IMR-90 (cell line): ENCODE measurements around the gene BAIAP2L1. TPM values are rescaled to one million over a fixed set of nuclear protein-coding genes. Genes with fewer than 3 reads are reported as not detected.
A peak's percentile ranks its signal among the peaks of the same experiment; 100 is the strongest.

ENCODE experiments used
- ATAC-seq: fragments of 200-7000 bp; cut with Tn5 transposase; 2 replicates; pipeline ENCODE4 v1.9.1; 2020; ENCODE audit warnings: low read depth, mild to moderate bottlenecking, moderate library complexity
- BruUV-seq: library from RNA; stranded (reverse); fragments of 400-500 nt; replicated peaks from 2 replicates; lab custom pipeline; 2021; lab: Mats Ljungman, UMichigan
- CTCF ChIA-PET: fragments of 300-600 bp; formaldehyde crosslinking; extraction: SDS; loops from one replicate; lab custom pipeline; 2021; ENCODE audit warnings: antibody characterized with exemption; lab: Yijun Ruan, JAX
- POLR2A ChIA-PET: fragments of 300-600 bp; sonication (Branson Sonifier 250); formaldehyde crosslinking; loops from one replicate; lab custom pipeline; 2022; ENCODE audit warnings: antibody characterized with exemption; ENCODE audit not compliant: unreplicated experiment; lab: Charles Lee
- DNase-seq: peaks from one replicate; pipeline ENCODE4 v3.0.0; 2013
- H2AFZ ChIP-seq: replicated peaks from 2 replicates; pipeline ENCODE3; 2013; ENCODE audit warnings: low read length, mild to moderate bottlenecking; ENCODE audit not compliant: poor library complexity
- H2AK5ac ChIP-seq: 2 replicates; pipeline ENCODE4 v1.6.1; 2013; ENCODE audit warnings: low read depth, low read length, inconsistent platforms
- H2AK9ac ChIP-seq: replicated peaks from 2 replicates; pipeline ENCODE3; 2013; ENCODE audit warnings: mild to moderate bottlenecking, low read depth, low read length, moderate library complexity; ENCODE audit not compliant: poor library complexity
- H2BK120ac ChIP-seq: 2 replicates; pipeline ENCODE4 v1.6.1; 2013; ENCODE audit warnings: low read depth, low read length, inconsistent platforms
- H2BK15ac ChIP-seq: 3 replicates; pipeline ENCODE4 v1.6.1; 2013; ENCODE audit warnings: low read depth, low read length, inconsistent platforms
- H2BK20ac ChIP-seq: 2 replicates; pipeline ENCODE4 v1.6.1; 2013; ENCODE audit warnings: low read depth, mild to moderate bottlenecking, inconsistent platforms, low read length, moderate library complexity
- H2BK5ac ChIP-seq: 2 replicates; pipeline ENCODE4 v1.6.1; 2013; ENCODE audit warnings: mild to moderate bottlenecking, low read depth, low read length, inconsistent platforms; ENCODE audit not compliant: poor library complexity, severe bottlenecking
- H3K14ac ChIP-seq: replicated peaks from 2 replicates; pipeline ENCODE4 v1.6.1; 2013; ENCODE audit warnings: low read depth, low read length, inconsistent platforms
- H3K18ac ChIP-seq: 2 replicates; pipeline ENCODE4 v1.6.1; 2013; ENCODE audit warnings: low read depth, low read length, control low read depth
- H3K23ac ChIP-seq: 2 replicates; pipeline ENCODE4 v1.6.1; 2013; ENCODE audit warnings: low read depth, low read length, inconsistent platforms
- H3K27ac ChIP-seq: 2 replicates; pipeline ENCODE4 v1.5.1; 2013; ENCODE audit warnings: mild to moderate bottlenecking, control low read depth, low read length; ENCODE audit not compliant: insufficient read depth
- H3K27me3 ChIP-seq: 2 replicates; pipeline ENCODE4 v1.6.1; 2013; ENCODE audit warnings: low read length; ENCODE audit not compliant: control insufficient read depth, insufficient read depth
- H3K36me3 ChIP-seq: 2 replicates; pipeline ENCODE4 v1.6.1; 2013; ENCODE audit warnings: low read length, mixed read lengths; ENCODE audit not compliant: control insufficient read depth, insufficient read depth
- H3K4ac ChIP-seq: 2 replicates; pipeline ENCODE4 v1.6.1; 2013; ENCODE audit warnings: low read depth, low read length, inconsistent platforms
- H3K4me1 ChIP-seq: 2 replicates; pipeline ENCODE4 v1.6.1; 2013; ENCODE audit warnings: low read length, mixed read lengths; ENCODE audit not compliant: control insufficient read depth, insufficient read depth
- H3K4me2 ChIP-seq: 2 replicates; pipeline ENCODE4 v1.6.1; 2013; ENCODE audit warnings: low read depth, mild to moderate bottlenecking, control low read depth, low read length, moderate library complexity
- H3K4me3 ChIP-seq: 2 replicates; pipeline ENCODE4 v1.5.1; 2013; ENCODE audit warnings: low read depth, mild to moderate bottlenecking, control low read depth, low read length, moderate library complexity; ENCODE audit not compliant: insufficient read depth
- H3K56ac ChIP-seq: 2 replicates; pipeline ENCODE4 v1.6.1; 2013; ENCODE audit warnings: low read length, inconsistent platforms; ENCODE audit not compliant: insufficient read depth; ENCODE audit errors: extremely low read depth
- H3K79me1 ChIP-seq, 2 experiments: 2 replicates each; pipeline ENCODE4 v1.6.1; 2013; ENCODE audit warnings: low read length in 2 of 2, inconsistent platforms in 1 of 2, low read depth in 1 of 2
- H3K9ac ChIP-seq: 2 replicates; pipeline ENCODE4 v1.6.1; 2013; ENCODE audit warnings: low read depth, low read length, control low read depth
- H3K9me1 ChIP-seq: 2 replicates; pipeline ENCODE4 v1.6.1; 2013; ENCODE audit warnings: low read length, inconsistent platforms; ENCODE audit not compliant: insufficient read depth
- H3K9me3 ChIP-seq: 2 replicates; pipeline ENCODE4 v1.6.1; 2013; ENCODE audit warnings: low read length; ENCODE audit not compliant: control insufficient read depth, insufficient read depth
- H4K20me1 ChIP-seq: 2 replicates; pipeline ENCODE4 v1.6.1; 2013; ENCODE audit warnings: low read length, inconsistent platforms; ENCODE audit not compliant: insufficient read depth
- H4K5ac ChIP-seq: 2 replicates; pipeline ENCODE4 v1.6.1; 2013; ENCODE audit warnings: mild to moderate bottlenecking, low read depth, low read length, control low read depth
- H4K8ac ChIP-seq, 2 experiments: 2 replicates each; pipeline ENCODE4 v1.6.1; 2013; ENCODE audit warnings: low read depth in 2 of 2, low read length in 2 of 2, control low read depth in 1 of 2, inconsistent platforms in 1 of 2
- H4K91ac ChIP-seq: 2 replicates; pipeline ENCODE4 v1.6.1; 2013; ENCODE audit warnings: low read depth, low read length, inconsistent platforms; ENCODE audit not compliant: insufficient read depth
- BHLHE40 ChIP-seq: fragments of 150-350 bp; IDR thresholded peaks from 2 replicates; pipeline ENCODE4 v1.6.1; 2016; ENCODE audit warnings: mild to moderate bottlenecking, low read depth, low read length
- CHD1 ChIP-seq: IDR thresholded peaks from 2 replicates; pipeline ENCODE4 v1.6.1; 2012; ENCODE audit warnings: low read depth, low read length, improper control_type of control experiment
- FOS ChIP-seq: fragments of 150-350 bp; IDR thresholded peaks from 2 replicates; pipeline ENCODE4 v1.6.1; 2016; ENCODE audit warnings: low read depth, low read length
- MAFK ChIP-seq: IDR thresholded peaks from 2 replicates; pipeline ENCODE4 v1.6.1; 2012; ENCODE audit warnings: low read depth, low read length, improper control_type of control experiment
- MAZ ChIP-seq: IDR thresholded peaks from 2 replicates; pipeline ENCODE4 v1.6.1; 2012; ENCODE audit warnings: low read depth, mild to moderate bottlenecking, low read length, improper control_type of control experiment, moderate library complexity, borderline replicate concordance
- POLR2A ChIP-seq: IDR thresholded peaks from 2 replicates; pipeline ENCODE4 v1.6.1; 2012; ENCODE audit warnings: mild to moderate bottlenecking, low read depth, low read length
- RAD21 ChIP-seq: IDR thresholded peaks from 2 replicates; pipeline ENCODE4 v1.6.1; 2012; ENCODE audit warnings: low read length, improper control_type of control experiment
- RCOR1 ChIP-seq: IDR thresholded peaks from 2 replicates; pipeline ENCODE4 v1.6.1; 2012; ENCODE audit warnings: mild to moderate bottlenecking, low read length, improper control_type of control experiment; ENCODE audit not compliant: insufficient replicate concordance
- RFX5 ChIP-seq: IDR thresholded peaks from 2 replicates; pipeline ENCODE4 v1.8.0; 2012; ENCODE audit warnings: low read depth, mild to moderate bottlenecking, low read length, moderate library complexity
- WGBS, 2 experiments: methylation state at CpG; one replicate each; pipeline versions ENCODE4 v1.1.5 to v1.1.7; 2013; ENCODE audit warnings: missing lambda C conversion rate in 2 of 2; ENCODE audit not compliant: insufficient read length in 1 of 2; ENCODE audit errors: extremely low coverage in 2 of 2; 5-methylcytosine and 5-hydroxymethylcytosine counted together
- dilution Hi-C: fragments of 300-500 bp; cut with HindIII; formaldehyde crosslinking; loops from one replicate; pipeline ENCODE4 v1.14.3; 2018; ENCODE audit warnings: low sequenced_read_pairs; ENCODE audit not compliant: unreplicated experiment
- in situ Hi-C: fragments of 300-500 bp; cut with MboI; formaldehyde crosslinking; loops from 3 replicates; pipeline ENCODE4 v1.14.3; 2019; ENCODE audit warnings: low sequenced_read_pairs, inconsistent platforms, mixed read lengths
- intact Hi-C: fragments of 100-400 bp; cut with micrococcal nuclease; formaldehyde crosslinking; loops from 2 replicates; pipeline ENCODE4 v1.10.0; 2022
- polyA plus RNA-seq, 3 experiments: library from polyadenylated mRNA; depleted of rRNA; stranded (reverse); fragments of >200 nt; gene quantifications; 2 replicates each; pipeline ENCODE4 v1.2.3, GENCODE V29; 2012; ENCODE audit warnings: low replicate concordance in 1 of 3
- total RNA-seq: library from RNA; depleted of rRNA; stranded (reverse); fragments of >200 nt; gene quantifications from 2 replicates; pipeline ENCODE4 v1.2.3, GENCODE V29; 2012
- TF ChIP-seq, protein P1 (sequence below): conservative IDR thresholded peaks from 2 replicates; pipeline ENCODE4 v1.5.1; 2012; ENCODE audit warnings: mild to moderate bottlenecking, low read depth, low read length, improper control_type of control experiment
- TF ChIP-seq, protein P2 (sequence below): fragments of 150-350 bp; IDR thresholded peaks from 2 replicates; pipeline ENCODE4 v1.6.1; 2017; ENCODE audit warnings: mild to moderate bottlenecking, antibody characterized with exemption, low read length, low read depth
- TF ChIP-seq, protein P3 (sequence below): fragments of 150-350 bp; IDR thresholded peaks from 2 replicates; pipeline ENCODE4 v1.6.1; 2016; ENCODE audit warnings: low read depth, mild to moderate bottlenecking, low read length, moderate library complexity, borderline replicate concordance

The BAIAP2L1 gene
- total and polyA plus RNA-seq, 2 of the 4 experiments (the other 2 are of a cell fraction), result 2.2 to 6.0 TPM

DNA sequence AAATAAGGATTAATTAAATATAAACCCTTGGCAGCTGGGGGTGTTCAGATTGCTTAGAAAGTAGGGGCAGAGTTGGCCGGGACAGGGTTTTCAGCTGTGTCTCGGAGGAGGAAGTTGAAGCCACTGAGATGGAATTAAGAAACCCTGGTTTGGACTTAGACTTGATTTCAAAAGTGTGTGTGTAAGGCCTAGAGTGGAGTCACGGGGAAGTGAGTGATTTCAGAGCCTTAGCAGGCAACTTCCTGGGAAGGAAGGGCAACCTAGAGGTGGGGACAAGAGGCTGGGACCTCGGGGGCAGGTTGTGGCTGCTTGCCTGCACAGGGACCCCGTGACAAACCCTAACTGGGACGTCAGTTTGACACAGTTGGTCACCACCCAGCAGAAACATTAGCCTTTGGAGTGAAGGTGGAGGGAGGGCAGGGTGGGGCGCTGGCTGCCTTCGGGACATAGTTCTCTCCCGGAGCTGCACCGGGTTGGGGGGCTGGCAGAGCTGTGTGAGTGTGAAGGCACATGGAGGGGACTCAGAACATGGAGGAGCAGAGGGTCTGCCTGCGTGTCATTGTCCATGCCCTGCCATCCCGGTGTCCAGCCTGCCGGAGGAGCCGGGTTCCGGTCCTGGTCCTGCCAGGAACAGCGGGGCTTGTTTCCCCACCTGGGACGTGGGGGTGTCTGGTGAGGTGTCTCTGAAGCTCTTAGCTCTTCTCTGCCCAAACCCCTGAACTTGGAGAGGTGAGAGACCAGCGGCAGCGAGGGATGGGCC, 117.6 kb downstream of the BAIAP2L1 start:
- WGBS, 2 experiments, result 93% methylated on average over 8 of the region's 19 CpGs; no CpG with 5 or more reads in 1 of the 2 experiments
- peaks cover 43% of the 10 kb centered on the region for H3K4me1 ChIP-seq
- H3K56ac ChIP-seq, result peak overlapping the region; percentile 79; the same call in 1 of the 2 replicates
- BruUV-seq, result no TSS peak
- peak overlapping the region; percentile 86 for H3K14ac ChIP-seq
- peak overlapping the region; percentile 97 for H3K4me2 ChIP-seq
- H4K91ac ChIP-seq, result peak overlapping the region; percentile 85
- H3K36me3 ChIP-seq, result peaks cover 21% of the 10 kb centered on the region
- H3K9me1 ChIP-seq, result peaks cover 17% of the 10 kb centered on the region
- no peak overlapping the region for H2AFZ ChIP-seq
- peak overlapping the region; percentile 46 for H2AK5ac ChIP-seq
- dilution Hi-C loops, result no loop called here
- H2BK120ac ChIP-seq, result peak overlapping the region; percentile 52
- peak overlapping the region; percentile 79 for H3K23ac ChIP-seq
- H3K4ac ChIP-seq, result peak overlapping the region; percentile 92
- peak overlapping the region; percentile 94 for H2BK5ac ChIP-seq
- H4K5ac ChIP-seq, result no peak overlapping the region
- POLR2A ChIA-PET, result no interaction called here
- H3K4me3 ChIP-seq, result peak overlapping the region; percentile 88
- peak; percentile 56 for DNase-seq
- peaks cover 12 to 58% of the 10 kb centered on the region in 2 experiments; a peak in 3 of 4 replicates for H3K79me1 ChIP-seq
- H3K9me3 ChIP-seq, result no peaks in the 10 kb centered on the region
- H4K8ac ChIP-seq, result peak overlapping the region in 1 of 2 experiments; percentile 57; a peak in 2 of 4 replicates
- peak overlapping the region; percentile 91 for H2AK9ac ChIP-seq
- peaks cover 54% of the 10 kb centered on the region for H4K20me1 ChIP-seq
- no peak overlapping the region; the same call in 1 of the 2 replicates for H2BK20ac ChIP-seq
- CTCF ChIA-PET, result interaction anchor here (0.6 to 0.8 kb wide), 2 partner anchors 16 to 536 kb away, joined by 3 to 4 read pairs; no protein-coding TSS in a partner anchor
- H2BK15ac ChIP-seq, result 0 out of 3 replicates have a peak overlapping the region, but pooled peaks have one; percentile 4
- intact Hi-C loops, result no loop called here
- no peak overlapping the region for H3K18ac ChIP-seq
- TF ChIP-seq RAD21, result no peak
- no peak for TF ChIP-seq CHD1
- TF ChIP-seq POLR2A, result no peak
- no peak for TF ChIP-seq FOS
- TF ChIP-seq RFX5, result no peak
- no peak for TF ChIP-seq RCOR1
- TF ChIP-seq BHLHE40, result no peak
- TF ChIP-seq MAZ, result no peak
- TF ChIP-seq, protein P1, sequence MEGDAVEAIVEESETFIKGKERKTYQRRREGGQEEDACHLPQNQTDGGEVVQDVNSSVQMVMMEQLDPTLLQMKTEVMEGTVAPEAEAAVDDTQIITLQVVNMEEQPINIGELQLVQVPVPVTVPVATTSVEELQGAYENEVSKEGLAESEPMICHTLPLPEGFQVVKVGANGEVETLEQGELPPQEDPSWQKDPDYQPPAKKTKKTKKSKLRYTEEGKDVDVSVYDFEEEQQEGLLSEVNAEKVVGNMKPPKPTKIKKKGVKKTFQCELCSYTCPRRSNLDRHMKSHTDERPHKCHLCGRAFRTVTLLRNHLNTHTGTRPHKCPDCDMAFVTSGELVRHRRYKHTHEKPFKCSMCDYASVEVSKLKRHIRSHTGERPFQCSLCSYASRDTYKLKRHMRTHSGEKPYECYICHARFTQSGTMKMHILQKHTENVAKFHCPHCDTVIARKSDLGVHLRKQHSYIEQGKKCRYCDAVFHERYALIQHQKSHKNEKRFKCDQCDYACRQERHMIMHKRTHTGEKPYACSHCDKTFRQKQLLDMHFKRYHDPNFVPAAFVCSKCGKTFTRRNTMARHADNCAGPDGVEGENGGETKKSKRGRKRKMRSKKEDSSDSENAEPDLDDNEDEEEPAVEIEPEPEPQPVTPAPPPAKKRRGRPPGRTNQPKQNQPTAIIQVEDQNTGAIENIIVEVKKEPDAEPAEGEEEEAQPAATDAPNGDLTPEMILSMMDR, result no peak
- TF ChIP-seq MAFK, result no peak
- TF ChIP-seq, protein P2, sequence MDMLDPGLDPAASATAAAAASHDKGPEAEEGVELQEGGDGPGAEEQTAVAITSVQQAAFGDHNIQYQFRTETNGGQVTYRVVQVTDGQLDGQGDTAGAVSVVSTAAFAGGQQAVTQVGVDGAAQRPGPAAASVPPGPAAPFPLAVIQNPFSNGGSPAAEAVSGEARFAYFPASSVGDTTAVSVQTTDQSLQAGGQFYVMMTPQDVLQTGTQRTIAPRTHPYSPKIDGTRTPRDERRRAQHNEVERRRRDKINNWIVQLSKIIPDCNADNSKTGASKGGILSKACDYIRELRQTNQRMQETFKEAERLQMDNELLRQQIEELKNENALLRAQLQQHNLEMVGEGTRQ, result no peak
- TF ChIP-seq, protein P3, sequence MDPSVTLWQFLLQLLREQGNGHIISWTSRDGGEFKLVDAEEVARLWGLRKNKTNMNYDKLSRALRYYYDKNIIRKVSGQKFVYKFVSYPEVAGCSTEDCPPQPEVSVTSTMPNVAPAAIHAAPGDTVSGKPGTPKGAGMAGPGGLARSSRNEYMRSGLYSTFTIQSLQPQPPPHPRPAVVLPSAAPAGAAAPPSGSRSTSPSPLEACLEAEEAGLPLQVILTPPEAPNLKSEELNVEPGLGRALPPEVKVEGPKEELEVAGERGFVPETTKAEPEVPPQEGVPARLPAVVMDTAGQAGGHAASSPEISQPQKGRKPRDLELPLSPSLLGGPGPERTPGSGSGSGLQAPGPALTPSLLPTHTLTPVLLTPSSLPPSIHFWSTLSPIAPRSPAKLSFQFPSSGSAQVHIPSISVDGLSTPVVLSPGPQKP, result no peak
- H3K9ac ChIP-seq, result peak overlapping the region; percentile 94
- H3K27ac ChIP-seq, result peak overlapping the region; percentile 91
- in situ Hi-C loops, result no loop called here
- no peaks in the 10 kb centered on the region for H3K27me3 ChIP-seq
- no peak for ATAC-seq
